ENCODE measurements around the gene CRMP1.

The CRMP1 gene

DNA sequence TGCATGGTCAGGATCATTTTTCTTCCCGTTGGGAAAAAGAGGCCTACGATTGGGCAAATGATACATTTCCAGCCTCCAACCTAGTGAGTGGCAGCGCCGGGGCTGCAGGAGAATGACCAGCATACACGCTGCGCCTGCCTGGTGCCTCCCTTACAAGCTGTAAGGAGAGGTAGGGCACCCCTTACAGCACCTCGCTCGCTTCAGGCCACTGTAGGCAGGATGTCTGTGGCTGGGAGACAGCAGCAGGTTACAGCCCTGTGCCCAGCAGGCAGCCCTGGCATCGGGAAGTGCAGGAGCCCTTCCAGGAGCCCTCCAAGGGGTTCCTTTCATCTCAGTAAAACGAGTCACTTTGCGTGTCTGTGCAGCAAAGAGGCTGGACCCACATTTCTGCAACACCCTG is 93.5 kb downstream of the CRMP1 start:
- DNase-seq (ENCODE audit: low read depth), result no peak
- no peak overlapping the region for H3K4me3 ChIP-seq (ENCODE audit: low read depth, low read length)
- TF ChIP-seq, protein P1, sequence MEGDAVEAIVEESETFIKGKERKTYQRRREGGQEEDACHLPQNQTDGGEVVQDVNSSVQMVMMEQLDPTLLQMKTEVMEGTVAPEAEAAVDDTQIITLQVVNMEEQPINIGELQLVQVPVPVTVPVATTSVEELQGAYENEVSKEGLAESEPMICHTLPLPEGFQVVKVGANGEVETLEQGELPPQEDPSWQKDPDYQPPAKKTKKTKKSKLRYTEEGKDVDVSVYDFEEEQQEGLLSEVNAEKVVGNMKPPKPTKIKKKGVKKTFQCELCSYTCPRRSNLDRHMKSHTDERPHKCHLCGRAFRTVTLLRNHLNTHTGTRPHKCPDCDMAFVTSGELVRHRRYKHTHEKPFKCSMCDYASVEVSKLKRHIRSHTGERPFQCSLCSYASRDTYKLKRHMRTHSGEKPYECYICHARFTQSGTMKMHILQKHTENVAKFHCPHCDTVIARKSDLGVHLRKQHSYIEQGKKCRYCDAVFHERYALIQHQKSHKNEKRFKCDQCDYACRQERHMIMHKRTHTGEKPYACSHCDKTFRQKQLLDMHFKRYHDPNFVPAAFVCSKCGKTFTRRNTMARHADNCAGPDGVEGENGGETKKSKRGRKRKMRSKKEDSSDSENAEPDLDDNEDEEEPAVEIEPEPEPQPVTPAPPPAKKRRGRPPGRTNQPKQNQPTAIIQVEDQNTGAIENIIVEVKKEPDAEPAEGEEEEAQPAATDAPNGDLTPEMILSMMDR (IDR thresholded peaks at IDR 0.05; ENCODE audit: insufficient read depth, low read depth, low read length, missing control alignments), result no peak

GRCh38 chr4:5798946-5799345 is 93.9 kb downstream of the CRMP1 start:
- no peak for DNase-seq (ENCODE audit: low read depth)
- no peak overlapping the region for H3K4me3 ChIP-seq (ENCODE audit: low read depth, low read length)
- TF ChIP-seq, protein P1 (IDR thresholded peaks at IDR 0.05; ENCODE audit: insufficient read depth, low read depth, low read length, missing control alignments), result no peak

DNA sequence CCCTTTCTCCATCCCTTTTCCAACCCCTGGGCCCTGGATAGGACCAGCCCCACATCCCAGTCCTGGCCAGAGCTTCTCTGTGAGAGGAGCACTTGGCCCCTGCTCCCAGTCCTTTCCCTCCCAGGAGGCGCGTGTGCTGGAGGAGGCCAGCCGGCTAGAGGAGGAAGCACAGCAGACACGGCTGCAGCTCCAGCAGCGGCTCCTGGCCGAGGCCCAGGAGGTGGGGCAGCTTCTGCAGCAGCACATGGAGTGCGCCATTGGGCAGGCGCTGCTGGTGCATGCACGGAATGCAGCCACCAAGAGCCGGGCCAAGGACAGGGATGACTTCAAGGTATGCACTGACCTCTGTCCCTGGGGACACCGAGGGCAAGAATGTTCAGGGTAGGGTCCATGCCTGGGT is 94.4 kb downstream of the CRMP1 start:
- no peak overlapping the region for H3K4me3 ChIP-seq (ENCODE audit: low read depth, low read length)
- TF ChIP-seq, protein P1 (IDR thresholded peaks at IDR 0.05; ENCODE audit: insufficient read depth, low read depth, low read length, missing control alignments), result no peak
- no peak for DNase-seq (ENCODE audit: low read depth)

DNA sequence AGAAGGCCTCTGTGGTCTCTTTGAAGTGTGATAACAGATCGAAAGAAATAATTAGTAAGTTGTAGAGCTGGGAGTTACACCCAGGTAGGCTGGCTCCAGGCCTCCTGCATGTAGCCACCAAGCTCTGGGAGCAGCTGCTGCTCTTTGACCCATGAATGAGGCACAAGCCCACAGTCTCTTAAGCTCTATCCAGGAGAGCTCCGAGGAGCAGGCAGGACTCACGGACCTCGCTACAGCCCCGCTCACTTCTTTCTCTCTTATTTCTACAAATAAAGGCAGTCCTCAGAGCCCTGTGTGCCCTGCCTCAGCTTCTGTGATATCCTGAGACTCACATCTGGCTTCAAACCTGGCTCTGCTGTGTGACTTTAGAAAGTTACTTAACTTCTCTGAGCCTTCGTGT is 95.0 kb downstream of the CRMP1 start:
- TF ChIP-seq, protein P1 (IDR thresholded peaks at IDR 0.05; ENCODE audit: insufficient read depth, low read depth, low read length, missing control alignments), result no peak
- no peak overlapping the region for H3K4me3 ChIP-seq (ENCODE audit: low read depth, low read length)
- no peak for DNase-seq (ENCODE audit: low read depth)

DNA sequence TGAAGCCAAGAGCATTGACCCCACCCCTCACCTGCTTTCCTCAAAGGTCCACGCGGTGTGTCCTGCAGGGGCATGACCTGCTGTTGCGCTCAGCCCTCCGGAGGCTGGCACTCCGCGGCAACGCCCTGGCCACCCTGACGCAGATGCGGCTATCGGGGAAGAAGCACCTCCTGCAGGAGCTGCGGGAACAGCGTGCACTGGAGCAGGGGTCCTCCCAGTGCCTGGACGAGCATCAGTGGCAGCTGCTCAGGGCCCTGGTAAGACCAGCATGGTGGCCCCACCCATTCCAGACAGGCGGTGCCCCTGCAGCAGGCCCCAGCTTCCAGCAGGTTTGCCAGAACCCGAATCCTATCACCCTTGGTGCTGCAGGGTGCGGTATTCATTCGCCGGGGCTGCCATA is 95.9 kb downstream of the CRMP1 start:
- no peak for DNase-seq (ENCODE audit: low read depth)
- TF ChIP-seq, protein P1 (IDR thresholded peaks at IDR 0.05; ENCODE audit: insufficient read depth, low read depth, low read length, missing control alignments), result no peak
- H3K4me3 ChIP-seq (ENCODE audit: low read depth, low read length), result no peak overlapping the region

DNA sequence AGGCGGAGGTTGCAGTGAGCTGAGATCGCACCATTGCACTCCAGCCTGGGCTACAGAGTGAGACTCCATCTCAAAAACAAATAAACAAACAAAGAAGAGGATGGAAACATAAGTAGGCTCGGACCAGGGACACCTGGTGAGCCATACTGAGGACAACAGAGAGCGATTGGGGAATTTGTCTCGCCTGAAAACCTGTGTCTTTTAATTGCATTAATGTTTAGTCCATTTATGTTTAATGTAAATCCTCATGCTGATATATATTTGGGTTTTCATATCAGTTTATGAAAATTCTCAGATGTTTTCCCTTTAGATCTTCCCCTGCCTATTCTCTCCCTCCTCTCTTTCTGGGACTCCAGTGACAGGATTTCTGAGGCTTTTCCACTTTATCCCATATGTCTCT is 97.3 kb downstream of the CRMP1 start:
- H3K4me3 ChIP-seq (ENCODE audit: low read depth, low read length), result no peak overlapping the region
- no peak for DNase-seq (ENCODE audit: low read depth)
- TF ChIP-seq, protein P1 (IDR thresholded peaks at IDR 0.05; ENCODE audit: insufficient read depth, low read depth, low read length, missing control alignments), result no peak

- no peak for DNase-seq (ENCODE audit: low read depth)
These were observed 99.4 kb downstream of the CRMP1 start for GRCh38 chr4:5793514-5793913.

More at GRCh38 chr4:5793514-5793913, 99.4 kb downstream of the CRMP1 start:
- TF ChIP-seq, protein P1 (IDR thresholded peaks at IDR 0.05; ENCODE audit: insufficient read depth, low read depth, low read length, missing control alignments), result no peak
- H3K4me3 ChIP-seq (ENCODE audit: low read depth, low read length), result no peak overlapping the region

Measured in GM12865 (cell line).